ENCODE results near the gene ERN2.

DNA sequence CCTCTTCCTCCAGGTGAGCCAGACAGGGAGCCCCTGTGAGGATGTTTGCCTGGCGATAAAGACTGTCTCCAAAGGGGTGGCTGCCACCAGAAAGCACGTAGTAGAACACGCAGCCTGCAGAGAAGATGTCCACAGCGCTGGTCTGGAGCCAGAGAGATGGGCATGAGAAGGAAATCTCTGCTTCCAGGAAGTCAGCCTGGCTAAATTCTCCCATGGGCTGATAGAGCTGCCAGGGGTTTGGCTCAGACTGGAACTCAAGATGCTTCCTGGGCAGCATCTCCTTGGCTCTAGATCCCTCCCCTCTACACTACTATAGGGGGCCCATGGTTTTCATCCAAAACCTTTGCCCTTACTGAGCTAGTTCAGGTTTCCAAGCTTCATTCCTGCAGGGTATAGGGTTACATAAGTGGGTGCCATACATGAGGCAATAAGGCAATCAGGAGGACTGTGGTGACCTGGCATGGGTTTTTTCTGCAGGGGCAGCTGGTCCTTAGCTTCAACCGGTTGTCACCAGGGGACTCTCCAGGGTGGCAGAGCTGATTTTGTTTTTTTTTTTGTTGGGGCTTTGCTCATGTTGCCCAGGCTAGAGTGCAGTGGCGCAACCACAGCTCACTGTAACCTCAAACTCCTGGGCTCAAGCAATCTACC, 20.7 kb downstream of the ERN2 start:
- TF ChIP-seq CTCF (IDR thresholded peaks at IDR 0.05; ENCODE audit: insufficient read depth, low read length) (no peak), SPI1 (IDR thresholded peaks at IDR 0.05; ENCODE audit: borderline replicate concordance, low read depth) (no peak), REST (IDR thresholded peaks at IDR 0.05; ENCODE audit: insufficient replicate concordance, low read depth) (no peak)

Measured in HL-60 (cell line).